Muscle layer of colon (tissue), 2 donors: ENCODE results near the gene KLHDC10.
"Not testable (repeated sequence)": the region's sequence is repeated elsewhere in the genome, so short reads cannot be mapped to it uniquely, and the experiment has no call there.

Source experiments
- H3K27ac ChIP-seq: one replicate; pipeline ENCODE4 v1.7.0; 2013; ENCODE audit warnings: low read depth, mild to moderate bottlenecking, low read length, moderate library complexity
- H3K27me3 ChIP-seq, 2 donors: one replicate each; pipeline ENCODE4 v1.7.0; 2013; ENCODE audit warnings: low read length in 2 of 2, mild to moderate bottlenecking in 2 of 2; ENCODE audit not compliant: insufficient read depth in 2 of 2, control insufficient read depth in 1 of 2
- H3K36me3 ChIP-seq: one replicate; pipeline ENCODE4 v1.7.0; 2013; ENCODE audit warnings: mild to moderate bottlenecking, low read length; ENCODE audit not compliant: insufficient read depth
- H3K4me1 ChIP-seq: one replicate; pipeline ENCODE4 v1.7.0; 2013; ENCODE audit warnings: mild to moderate bottlenecking, low read length; ENCODE audit not compliant: insufficient read depth
- H3K4me3 ChIP-seq, 2 donors: one replicate each; pipeline ENCODE4 v1.7.0; 2013; ENCODE audit warnings: low read length in 2 of 2, low read depth in 1 of 2, mild to moderate bottlenecking in 1 of 2, moderate library complexity in 1 of 2
- H3K9ac ChIP-seq: one replicate; pipeline ENCODE4 v1.7.0; 2013; ENCODE audit warnings: low read length
- H3K9me3 ChIP-seq: one replicate; pipeline ENCODE4 v1.7.0; 2013; ENCODE audit warnings: mild to moderate bottlenecking, low read length
- donor health status: abdominal sarcoma.
- donor health status: Adenocarcinoma of cecum.

The KLHDC10 gene

GRCh38 chr7:130069978-130070860, at the start of gene KLHDC10:
TSS of gene KLHDC10 (plus strand) at chr7:130070534. CDS start at chr7:130070644, 110 bp downstream.
- Histone ChIP-seq H3K4me3 (peak within 1 kb of the TSS; percentile 70 to 96), H3K27ac (peak within 1 kb of the TSS; percentile 69), H3K27me3 (no peaks in the 10 kb centered on the region), H3K4me1 (peaks cover 22% of the 10 kb centered on the region), H3K9ac (peak within 1 kb of the TSS; percentile 90), H3K9me3 (no peaks in the 10 kb centered on the region), H3K36me3 (no peaks in the 10 kb centered on the region)

GRCh38 chr7:130021105-130021834, 49.1 kb upstream of the KLHDC10 start:
- no peaks in the 10 kb centered on the region for H3K27me3 ChIP-seq
- H3K9me3 ChIP-seq, result no peaks in the 10 kb centered on the region
- no peak overlapping the region for H3K4me3 ChIP-seq
- H3K9ac ChIP-seq, result no peak overlapping the region
- H3K4me1 ChIP-seq, result no peaks in the 10 kb centered on the region
- H3K27ac ChIP-seq, result no peak overlapping the region
- peaks cover 57% of the 10 kb centered on the region for H3K36me3 ChIP-seq

GRCh38 chr7:130022115-130022514, 48.2 kb upstream of the KLHDC10 start:
- Histone ChIP-seq H3K27ac (no peak overlapping the region), H3K36me3 (peaks cover 58% of the 10 kb centered on the region), H3K9me3 (no peaks in the 10 kb centered on the region), H3K4me1 (no peaks in the 10 kb centered on the region), H3K4me3 (no peak overlapping the region), H3K27me3 (no peaks in the 10 kb centered on the region), H3K9ac (no peak overlapping the region)

GRCh38 chr7:130022623-130023175, 47.6 kb upstream of the KLHDC10 start:
- no peak overlapping the region for H3K27ac ChIP-seq
- no peaks in the 10 kb centered on the region for H3K27me3 ChIP-seq
- no peak overlapping the region for H3K4me3 ChIP-seq
- no peak overlapping the region for H3K9ac ChIP-seq
- peaks cover 58% of the 10 kb centered on the region for H3K36me3 ChIP-seq
- no peaks in the 10 kb centered on the region for H3K9me3 ChIP-seq
- no peaks in the 10 kb centered on the region for H3K4me1 ChIP-seq

- no peak overlapping the region for H3K9ac ChIP-seq
- H3K27ac ChIP-seq, result no peak overlapping the region
- H3K4me1 ChIP-seq, result no peaks in the 10 kb centered on the region
- H3K9me3 ChIP-seq, result no peaks in the 10 kb centered on the region
- H3K36me3 ChIP-seq, result peaks cover 52% of the 10 kb centered on the region
- H3K4me3 ChIP-seq, result no peak overlapping the region
- H3K27me3 ChIP-seq, result no peaks in the 10 kb centered on the region
Measured at GRCh38 chr7:130024390-130024789, 45.9 kb upstream of the KLHDC10 start.

GRCh38 chr7:130032698-130033097, 37.6 kb upstream of the KLHDC10 start:
- Histone ChIP-seq H3K27ac (no peak overlapping the region), H3K4me3 (no peak overlapping the region), H3K9me3 (no peaks in the 10 kb centered on the region), H3K4me1 (no peaks in the 10 kb centered on the region), H3K27me3 (no peaks in the 10 kb centered on the region), H3K36me3 (peaks cover 43% of the 10 kb centered on the region), H3K9ac (no peak overlapping the region)

- no peak overlapping the region for H3K4me3 ChIP-seq
- no peaks in the 10 kb centered on the region for H3K9me3 ChIP-seq
- H3K4me1 ChIP-seq, result no peaks in the 10 kb centered on the region
- no peak overlapping the region for H3K27ac ChIP-seq
- H3K27me3 ChIP-seq, result no peaks in the 10 kb centered on the region
- H3K9ac ChIP-seq, result no peak overlapping the region
- H3K36me3 ChIP-seq, result peaks cover 45% of the 10 kb centered on the region
Measured at GRCh38 chr7:130037703-130038102, 32.6 kb upstream of the KLHDC10 start.

GRCh38 chr7:130040576-130040975, 29.8 kb upstream of the KLHDC10 start:
- Histone ChIP-seq H3K9ac (no peak overlapping the region), H3K4me1 (no peaks in the 10 kb centered on the region), H3K36me3 (peaks cover 41% of the 10 kb centered on the region), H3K9me3 (no peaks in the 10 kb centered on the region), H3K27me3 (no peaks in the 10 kb centered on the region), H3K27ac (no peak overlapping the region), H3K4me3 (no peak overlapping the region)

GRCh38 chr7:130047831-130048230, 22.5 kb upstream of the KLHDC10 start:
- no peak overlapping the region for H3K4me3 ChIP-seq
- H3K9ac ChIP-seq, result no peak overlapping the region
- peaks cover 5% of the 10 kb centered on the region for H3K4me1 ChIP-seq
- H3K27ac ChIP-seq, result no peak overlapping the region
- H3K9me3 ChIP-seq, result no peaks in the 10 kb centered on the region
- no peaks in the 10 kb centered on the region for H3K27me3 ChIP-seq
- H3K36me3 ChIP-seq, result peaks cover 12% of the 10 kb centered on the region

- H3K27ac ChIP-seq, result no peak overlapping the region
- no peaks in the 10 kb centered on the region for H3K9me3 ChIP-seq
- H3K4me3 ChIP-seq, result no peak overlapping the region
- H3K36me3 ChIP-seq, result peaks cover 6% of the 10 kb centered on the region
- peaks cover 5% of the 10 kb centered on the region for H3K4me1 ChIP-seq
- H3K27me3 ChIP-seq, result no peaks in the 10 kb centered on the region
- no peak overlapping the region for H3K9ac ChIP-seq
Measured at GRCh38 chr7:130048906-130049305, 21.4 kb upstream of the KLHDC10 start.

GRCh38 chr7:130052250-130052649, 18.1 kb upstream of the KLHDC10 start:
- not testable (repeated sequence) for H3K36me3 ChIP-seq, H3K9ac ChIP-seq, H3K9me3 ChIP-seq, H3K4me3 ChIP-seq, H3K4me1 ChIP-seq, H3K27ac ChIP-seq, H3K27me3 ChIP-seq
